Cardiac fibroblast (primary cell): Measurements from ENCODE around the gene EFL1.
A peak's percentile ranks its signal among the peaks of the same experiment; 100 is the strongest.

Experiments used
- DNase-seq, 2 donors: peaks; one replicate each; pipeline versions ENCODE4 v3.0.0 to v3.0.0-alpha.2; 2010; ENCODE audit warnings: low read depth in 2 of 2
- H3K4me3 ChIP-seq, 2 donors: replicated peaks in 1 of 2; 1 replicate in 1 of 2; 2 replicates in 1 of 2; pipeline ENCODE4 v1.5.1; 2011; ENCODE audit warnings: low read depth in 2 of 2, low read length in 2 of 2, mild to moderate bottlenecking in 2 of 2, moderate library complexity in 1 of 2
- TF ChIP-seq, protein P1 (sequence below): IDR thresholded peaks from one replicate; pipeline ENCODE4 v1.5.1; 2011; ENCODE audit warnings: low read depth, mild to moderate bottlenecking, low read length, inconsistent platforms

Gene EFL1

DNA sequence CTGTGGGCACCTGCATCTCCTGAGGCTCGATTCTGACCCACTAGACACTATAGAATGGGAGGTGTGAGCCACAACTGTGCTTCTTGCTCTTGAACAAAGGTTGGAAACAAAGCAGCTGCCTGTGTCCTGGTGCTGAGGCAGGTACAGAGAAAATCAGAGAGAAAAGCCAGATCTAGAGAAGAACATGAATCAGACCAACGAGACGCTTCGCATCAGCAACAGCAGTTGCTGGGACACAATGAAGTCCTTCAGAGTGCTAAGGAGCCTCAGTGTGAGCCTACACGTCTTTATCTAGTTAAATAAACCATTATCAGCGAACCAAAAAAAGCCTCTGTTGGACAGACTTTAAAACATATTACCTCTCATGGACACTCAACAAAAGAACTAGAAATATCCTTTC, 130.4 kb downstream of the EFL1 start:
- TF ChIP-seq, protein P1, sequence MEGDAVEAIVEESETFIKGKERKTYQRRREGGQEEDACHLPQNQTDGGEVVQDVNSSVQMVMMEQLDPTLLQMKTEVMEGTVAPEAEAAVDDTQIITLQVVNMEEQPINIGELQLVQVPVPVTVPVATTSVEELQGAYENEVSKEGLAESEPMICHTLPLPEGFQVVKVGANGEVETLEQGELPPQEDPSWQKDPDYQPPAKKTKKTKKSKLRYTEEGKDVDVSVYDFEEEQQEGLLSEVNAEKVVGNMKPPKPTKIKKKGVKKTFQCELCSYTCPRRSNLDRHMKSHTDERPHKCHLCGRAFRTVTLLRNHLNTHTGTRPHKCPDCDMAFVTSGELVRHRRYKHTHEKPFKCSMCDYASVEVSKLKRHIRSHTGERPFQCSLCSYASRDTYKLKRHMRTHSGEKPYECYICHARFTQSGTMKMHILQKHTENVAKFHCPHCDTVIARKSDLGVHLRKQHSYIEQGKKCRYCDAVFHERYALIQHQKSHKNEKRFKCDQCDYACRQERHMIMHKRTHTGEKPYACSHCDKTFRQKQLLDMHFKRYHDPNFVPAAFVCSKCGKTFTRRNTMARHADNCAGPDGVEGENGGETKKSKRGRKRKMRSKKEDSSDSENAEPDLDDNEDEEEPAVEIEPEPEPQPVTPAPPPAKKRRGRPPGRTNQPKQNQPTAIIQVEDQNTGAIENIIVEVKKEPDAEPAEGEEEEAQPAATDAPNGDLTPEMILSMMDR: no peak
- peak in 1 of 2 donors; percentile 20 for DNase-seq
- no peak overlapping the region for H3K4me3 ChIP-seq

DNA sequence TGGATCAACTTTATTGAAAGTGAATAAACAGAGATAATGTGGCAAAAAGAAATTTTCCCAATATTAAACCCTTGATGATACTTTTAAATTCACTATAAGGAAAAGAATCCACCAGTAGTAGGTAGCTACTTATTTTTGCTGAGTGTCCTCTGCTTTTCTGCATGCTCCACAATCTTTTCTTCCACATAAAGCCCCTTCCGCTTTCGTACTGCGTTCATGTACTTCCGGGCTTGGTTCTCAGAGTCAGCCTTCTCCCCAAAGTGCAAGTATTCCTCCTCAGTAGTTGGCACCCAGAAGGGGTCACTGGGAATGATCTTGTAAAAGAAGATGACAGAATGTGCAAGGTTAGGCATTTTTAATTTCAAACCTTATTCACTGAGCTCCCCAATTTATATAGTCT, 132.3 kb downstream of the EFL1 start:
- H3K4me3 ChIP-seq: no peak overlapping the region
- TF ChIP-seq, protein P1: no peak
- DNase-seq: no peak

DNA sequence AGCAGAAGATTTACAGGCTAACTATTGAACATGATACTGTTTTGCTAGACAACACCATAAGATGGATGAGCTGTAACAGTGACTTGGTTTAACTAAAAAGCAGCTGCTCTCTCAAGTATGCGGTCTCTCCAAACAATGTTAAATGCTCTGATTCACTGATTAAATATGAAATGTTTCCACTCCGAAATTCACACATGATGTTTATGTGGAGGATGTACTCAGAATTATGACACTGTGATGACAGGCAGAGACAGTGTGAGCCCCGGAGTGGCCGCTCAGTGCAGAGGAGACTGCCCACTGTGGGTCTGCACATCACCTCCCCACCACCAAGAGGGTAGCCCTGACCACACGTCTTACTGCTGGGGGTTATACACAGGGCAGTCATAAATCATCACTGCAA, 132.8 kb downstream of the EFL1 start:
- DNase-seq: peak; percentile 65 to 93
- H3K4me3 ChIP-seq: no peak overlapping the region
- TF ChIP-seq, protein P1: no peak

DNA sequence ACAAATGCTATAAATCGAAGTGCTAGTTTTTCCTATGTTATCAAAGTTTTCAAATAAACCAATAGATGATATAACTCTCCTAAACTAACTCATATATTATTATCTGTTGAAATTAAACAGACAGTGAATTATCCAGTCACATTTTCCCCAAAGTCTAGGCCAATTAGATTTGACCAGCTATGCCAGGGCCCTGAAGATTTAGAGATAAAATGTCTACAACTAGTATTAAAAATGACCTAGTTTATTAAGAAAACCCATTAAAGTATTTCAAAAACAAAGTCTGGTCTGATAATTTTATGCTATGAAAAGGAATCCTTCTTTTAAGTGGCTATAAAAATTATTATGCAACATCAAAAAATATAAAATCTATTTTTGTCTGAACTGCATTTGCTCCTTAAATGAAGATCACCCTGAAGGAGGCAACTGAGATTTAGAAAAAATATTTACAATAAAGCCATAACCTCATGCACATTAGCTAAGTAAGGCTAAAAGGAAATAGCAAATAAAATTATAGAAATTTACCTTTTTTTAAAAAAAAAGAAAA, 133.3 kb downstream of the EFL1 start:
- TF ChIP-seq, protein P1: no peak
- no peak for DNase-seq
- no peak overlapping the region for H3K4me3 ChIP-seq

DNA sequence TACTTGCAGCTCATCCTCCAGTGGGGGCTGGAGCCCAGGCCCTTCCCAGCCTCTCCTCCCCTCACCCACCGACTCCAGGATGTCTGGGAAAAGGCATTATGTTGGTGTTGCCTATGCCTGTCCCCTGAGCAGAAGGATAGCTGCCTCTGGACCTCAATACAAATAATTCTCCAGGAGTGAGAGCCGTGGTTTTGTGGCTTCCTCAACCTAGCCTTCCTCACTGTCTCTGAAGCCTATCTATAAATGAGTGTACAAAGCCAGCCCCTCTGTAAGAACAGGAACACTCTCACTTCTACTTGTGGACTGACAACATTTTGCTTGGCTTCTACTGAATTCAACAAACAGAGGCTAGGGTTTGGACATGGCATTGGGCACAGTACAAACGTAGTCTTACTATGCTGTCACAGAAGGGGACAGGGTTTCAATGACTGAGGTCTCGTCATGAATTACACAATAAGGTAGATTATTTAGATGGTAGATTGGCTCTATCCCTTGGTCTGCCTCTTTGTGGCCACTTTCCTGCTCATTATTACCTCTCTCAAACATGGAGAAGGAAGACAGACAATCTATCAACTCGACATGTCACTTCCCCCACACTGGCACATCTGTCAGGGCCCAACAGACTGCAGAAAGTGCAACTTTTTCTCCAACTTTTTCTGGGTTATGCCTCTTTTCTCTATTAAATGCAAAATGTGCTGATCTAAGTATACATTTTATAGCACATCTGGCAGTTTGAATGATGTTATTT, 134.0 kb downstream of the EFL1 start:
- DNase-seq: no peak
- H3K4me3 ChIP-seq: no peak overlapping the region
- TF ChIP-seq, protein P1: no peak

DNA sequence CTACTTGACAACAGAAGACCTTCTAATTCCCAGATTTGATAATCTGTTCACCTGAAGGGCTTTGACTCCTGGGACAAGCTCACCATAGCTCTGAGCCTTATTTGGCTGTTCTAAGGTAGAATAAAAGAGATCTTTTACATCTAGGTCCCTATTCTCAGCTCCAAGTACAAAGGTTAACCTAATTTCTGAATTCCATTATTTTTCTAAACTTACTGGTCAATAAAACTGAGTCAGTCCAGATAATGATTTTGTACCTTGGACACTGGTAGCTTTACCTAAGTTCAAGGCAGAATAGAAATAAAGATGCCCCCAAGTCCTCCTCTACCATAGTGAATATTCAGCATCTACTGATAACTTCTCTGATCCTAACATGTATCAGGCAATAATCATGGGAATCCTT, 135.0 kb downstream of the EFL1 start:
- DNase-seq: no peak
- H3K4me3 ChIP-seq: no peak overlapping the region
- TF ChIP-seq, protein P1: no peak
